NCI-H2171 treated with DMSO at 0.1 percent for 48 hours (cell line): Measurements from ENCODE around the gene IL3RA.
"Not testable (repeated sequence)": the region's sequence is repeated elsewhere in the genome, so short reads cannot be mapped to it uniquely, and the experiment has no call there.

Source experiments
- DNase-seq: peaks from one replicate; lab custom pipeline; 2025; lab: John Stamatoyannopoulos, UW

The IL3RA gene

DNA sequence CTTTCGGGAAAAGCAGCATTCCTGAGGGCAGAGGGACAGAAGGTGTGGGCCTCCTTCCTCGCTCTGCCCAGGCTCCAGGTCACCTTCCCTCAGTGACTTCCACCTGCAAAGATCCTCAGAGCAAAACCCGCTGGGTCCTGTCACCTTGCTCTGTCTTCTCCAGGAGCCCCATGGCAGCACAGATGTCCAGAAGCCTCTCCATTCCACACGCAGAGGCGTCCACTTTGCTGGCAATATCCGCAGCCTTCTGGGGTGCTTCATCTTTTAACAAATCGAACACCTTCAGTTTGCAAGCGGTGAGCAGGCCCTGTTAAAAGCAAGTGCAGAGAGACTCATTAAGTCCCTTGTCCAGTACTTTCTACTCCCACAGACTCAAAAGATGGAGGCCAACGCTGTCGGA is 88.8 kb downstream of the IL3RA start:
- DNase-seq: no peak

DNA sequence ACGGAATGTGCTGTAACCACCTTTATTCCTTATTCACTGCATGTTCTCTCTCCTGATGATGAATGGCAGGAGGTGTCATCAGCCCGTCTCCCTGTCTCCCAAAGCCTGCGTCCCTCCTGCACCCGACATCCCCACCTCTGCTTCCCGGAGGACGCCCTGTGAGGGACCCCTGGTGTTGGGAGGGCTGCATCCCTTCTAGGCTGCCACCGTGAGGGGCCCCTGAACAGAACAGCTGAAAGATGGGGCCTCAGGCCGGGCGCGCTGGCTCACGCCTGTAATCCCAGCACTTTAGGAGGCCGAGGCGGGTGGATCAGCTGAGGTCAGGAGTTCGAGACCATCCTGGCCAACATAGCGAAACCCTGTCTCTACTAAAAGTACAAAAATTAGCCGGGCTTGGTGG is 89.7 kb downstream of the IL3RA start:
- DNase-seq: not testable (repeated sequence)

DNA sequence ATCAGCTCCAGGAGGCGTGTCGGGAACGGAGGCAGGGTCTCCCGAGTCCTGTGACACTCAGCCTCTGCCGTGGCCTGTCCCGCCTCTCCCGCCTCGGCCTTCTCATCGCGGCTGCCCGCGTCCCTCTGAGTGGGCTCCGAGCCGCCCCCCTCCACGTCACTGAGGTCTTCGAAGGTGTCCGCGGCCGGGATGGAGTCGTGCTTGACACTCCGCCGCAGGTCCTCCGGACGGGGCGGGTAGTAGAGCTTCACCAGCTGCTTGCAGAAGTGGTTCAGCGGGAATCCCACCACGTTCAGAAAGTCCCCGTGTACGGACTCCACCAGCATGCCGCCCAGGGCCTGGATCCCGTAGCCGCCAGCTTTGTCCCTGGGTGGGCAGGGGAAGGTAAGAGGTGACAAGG is 91.2 kb downstream of the IL3RA start:
- DNase-seq: no peak

DNA sequence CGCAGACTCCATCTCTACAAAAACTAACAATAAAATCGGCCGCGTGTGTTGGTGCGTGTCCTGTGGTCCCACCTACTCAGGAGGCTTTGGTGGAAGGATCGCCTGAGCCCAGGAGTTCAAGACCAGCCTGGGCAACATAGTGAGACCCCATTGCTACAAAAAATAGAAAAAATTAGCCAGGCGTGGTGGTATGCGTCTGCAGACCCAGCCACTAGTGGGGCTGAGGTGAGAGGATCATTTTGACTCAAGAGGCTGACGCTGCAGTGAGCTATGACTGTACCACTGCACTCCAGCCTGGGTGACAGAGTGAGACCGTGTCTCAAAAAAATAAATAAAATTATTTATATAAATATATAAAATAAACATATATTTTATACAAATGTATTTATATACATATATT is 93.9 kb downstream of the IL3RA start:
- no peak for DNase-seq
